Measurements from ENCODE around the gene EP300. TPM values are rescaled to one million over a fixed set of nuclear protein-coding genes. Genes with fewer than 3 reads are reported as not detected.

The EP300 gene
- total RNA-seq, 1 donor from 2014 or later: 78.9 TPM

DNA sequence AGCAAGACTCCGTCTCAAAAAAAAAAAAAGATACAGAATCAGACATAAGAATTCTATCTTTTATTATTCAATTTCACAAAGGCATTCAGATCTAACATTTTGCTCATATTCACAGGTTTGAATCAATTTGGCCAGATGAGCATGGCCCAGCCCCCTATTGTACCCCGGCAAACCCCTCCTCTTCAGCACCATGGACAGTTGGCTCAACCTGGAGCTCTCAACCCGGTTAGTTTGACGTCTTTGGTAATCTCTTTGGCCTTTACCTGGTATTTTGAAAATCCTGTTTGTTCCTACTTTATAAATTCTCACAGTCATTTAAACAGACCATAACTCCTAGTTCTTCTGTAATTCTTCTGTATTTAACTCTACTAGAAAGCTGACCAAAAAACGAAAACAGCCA is 55.3 kb downstream of the EP300 start:
- Histone ChIP-seq H3K27me3 (no peaks in the 10 kb centered on the region), H3K27ac (no peak overlapping the region), H3K4me3 (no peak overlapping the region), H3K9me3 (no peaks in the 10 kb centered on the region), H3K36me3 (peaks cover 100% of the 10 kb centered on the region), H3K4me1 (no peaks in the 10 kb centered on the region)
- no peak for DNase-seq
- intact Hi-C loops (cut with DNase I): no loop called here
- no peak for TF ChIP-seq CTCF (IDR thresholded peaks at IDR 0.05)
- no peak for ATAC-seq

- intact Hi-C loops (cut with DNase I): no loop called here
- H3K36me3 ChIP-seq: peaks cover 100% of the 10 kb centered on the region
- ATAC-seq: no peak
- no peaks in the 10 kb centered on the region for H3K27me3 ChIP-seq
- DNase-seq: no peak
- TF ChIP-seq CTCF (IDR thresholded peaks at IDR 0.05): no peak
- H3K9me3 ChIP-seq: no peaks in the 10 kb centered on the region
- H3K4me3 ChIP-seq: no peak overlapping the region
- H3K27ac ChIP-seq: no peak overlapping the region
- no peaks in the 10 kb centered on the region for H3K4me1 ChIP-seq
Measured at GRCh38 chr22:41152902-41153301, 60.5 kb downstream of the EP300 start.

GRCh38 chr22:41157083-41157482 is 64.7 kb downstream of the EP300 start:
- Histone ChIP-seq H3K27me3 (no peaks in the 10 kb centered on the region), H3K27ac (no peak overlapping the region), H3K9me3 (no peaks in the 10 kb centered on the region), H3K36me3 (peaks cover 100% of the 10 kb centered on the region), H3K4me1 (no peaks in the 10 kb centered on the region), H3K4me3 (no peak overlapping the region)
- no peak for TF ChIP-seq CTCF (IDR thresholded peaks at IDR 0.05)
- no peak for DNase-seq
- intact Hi-C loops (cut with DNase I): no loop called here
- ATAC-seq: no peak

DNA sequence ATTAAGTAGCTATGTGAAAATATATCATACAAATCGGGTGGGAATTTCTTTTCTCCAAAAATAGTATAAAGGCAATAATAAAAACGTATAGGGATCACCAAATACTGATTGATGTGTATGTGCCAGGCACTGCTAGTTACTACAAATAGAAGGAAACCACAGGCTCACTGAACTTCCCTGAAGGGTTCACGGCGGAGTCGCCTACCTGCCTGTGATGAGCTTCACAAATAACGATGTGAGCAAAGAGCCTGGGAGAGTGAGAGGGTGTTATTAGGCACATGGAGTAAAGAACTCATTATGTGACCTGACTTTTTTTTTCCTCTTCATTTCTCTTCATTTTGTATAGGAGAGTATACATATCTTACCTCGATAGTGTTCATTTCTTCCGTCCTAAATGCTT is 76.8 kb downstream of the EP300 start:
- no peak overlapping the region for H3K4me3 ChIP-seq
- no peak for TF ChIP-seq CTCF (IDR thresholded peaks at IDR 0.05)
- ATAC-seq (no peak), DNase-seq (no peak)
- H3K27ac ChIP-seq: no peak overlapping the region
- intact Hi-C loops (cut with DNase I): no loop called here
- no peaks in the 10 kb centered on the region for H3K27me3 ChIP-seq
- H3K9me3 ChIP-seq: no peaks in the 10 kb centered on the region
- peaks cover 99% of the 10 kb centered on the region for H3K36me3 ChIP-seq
- peaks cover 6% of the 10 kb centered on the region for H3K4me1 ChIP-seq

GRCh38 chr22:41171996-41172395 is 79.6 kb downstream of the EP300 start:
- peak overlapping the region; percentile 43 for H3K27ac ChIP-seq

More at GRCh38 chr22:41171996-41172395, 79.6 kb downstream of the EP300 start:
- Histone ChIP-seq H3K36me3 (peaks cover 99% of the 10 kb centered on the region), H3K4me3 (no peak overlapping the region), H3K9me3 (no peaks in the 10 kb centered on the region), H3K27me3 (no peaks in the 10 kb centered on the region), H3K4me1 (peaks cover 6% of the 10 kb centered on the region)
- intact Hi-C loops (cut with DNase I): no loop called here
- DNase-seq (no peak), ATAC-seq (peak; percentile 70)
- no peak for TF ChIP-seq CTCF (IDR thresholded peaks at IDR 0.05)

All from upper lobe of right lung (tissue), 1 donor.